K562 treated with DMSO at 1 percent for 48 hours (cell line): ENCODE data around the gene PLA2G7. TPM values are rescaled to one million over a fixed set of nuclear protein-coding genes. Genes with fewer than 3 reads are reported as not detected.

Source experiments
- total RNA-seq: library from RNA; unstranded; fragments of 300-600 nt; gene quantifications from 2 replicates; pipeline ENCODE4 v1.2.3, GENCODE V29; 2022; ENCODE audit warnings: low replicate concordance; ENCODE audit errors: extremely low read depth

PLA2G7 gene
- not detected in 2 replicates for total RNA-seq

DNA sequence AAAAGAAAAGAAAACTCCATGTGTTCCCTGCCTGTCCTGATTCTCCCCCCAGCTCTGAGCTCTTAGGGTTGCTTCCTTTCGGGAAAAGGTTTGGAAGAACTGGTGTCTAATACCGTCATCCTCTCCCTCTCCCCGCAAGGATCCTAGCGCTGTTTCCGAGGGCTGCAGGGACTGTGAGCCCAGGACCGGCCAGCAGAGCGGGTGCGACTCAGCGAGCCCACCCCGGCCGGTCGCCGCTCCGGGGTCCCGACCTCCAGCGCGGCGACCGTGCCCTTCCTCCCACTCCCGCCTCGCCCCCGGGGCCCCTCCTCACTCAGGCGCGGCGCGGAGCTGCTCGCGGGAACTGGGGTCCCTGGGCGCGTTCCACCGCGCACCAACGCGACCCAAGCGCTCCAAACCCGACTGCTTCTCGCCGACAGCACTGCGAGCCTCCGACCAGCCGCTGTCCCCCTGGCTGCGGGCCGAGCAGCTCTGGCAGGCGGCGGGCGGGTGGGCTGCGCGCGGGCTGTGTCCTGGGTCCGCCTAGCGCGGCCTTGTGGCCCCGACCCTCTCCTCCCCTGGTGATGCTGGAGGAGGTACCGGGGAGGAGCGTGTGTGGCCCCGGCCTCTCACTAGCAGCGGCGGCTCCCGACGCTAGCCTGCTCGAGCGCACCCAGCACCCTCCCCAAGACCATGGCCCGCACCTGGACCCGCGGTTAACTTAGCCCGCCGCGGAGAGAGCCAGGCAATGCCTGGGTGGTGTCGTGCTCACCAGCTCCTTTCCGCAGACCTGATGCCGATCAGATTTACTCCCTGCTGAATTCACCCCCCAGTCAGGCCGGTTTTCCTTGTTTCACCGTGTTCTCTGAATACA is at the start of gene PLA2G7:
Gene PLA2G7 (minus strand): TSS at position 509 of the 853 bp plus-strand sequence. CDS start 12,484 bp downstream, outside the sequence.

DNA sequence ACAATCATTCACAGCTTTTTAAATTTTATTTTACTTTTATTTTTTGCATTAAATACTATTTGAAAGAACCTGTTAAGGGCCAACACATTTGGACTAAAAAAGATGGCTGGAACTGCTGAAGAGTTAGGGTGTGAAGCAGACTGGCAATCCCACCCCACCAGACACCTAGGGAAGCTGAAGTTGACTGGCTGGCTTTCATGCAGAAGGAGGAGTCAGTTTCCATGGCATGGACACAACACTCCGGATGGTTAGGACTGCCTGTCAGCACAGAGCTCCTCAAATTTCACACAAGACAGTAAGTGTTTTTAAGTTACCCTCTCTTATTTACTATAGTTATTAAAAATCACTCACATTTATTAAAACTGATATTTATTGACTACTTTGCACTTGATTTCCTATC is 11.5 kb upstream of the PLA2G7 start, which contains the start of gene ANKRD66:
Gene ANKRD66 (plus strand): TSS at position 238 of the 400 bp plus-strand sequence. CDS start 5,016 bp downstream, outside the sequence.

DNA sequence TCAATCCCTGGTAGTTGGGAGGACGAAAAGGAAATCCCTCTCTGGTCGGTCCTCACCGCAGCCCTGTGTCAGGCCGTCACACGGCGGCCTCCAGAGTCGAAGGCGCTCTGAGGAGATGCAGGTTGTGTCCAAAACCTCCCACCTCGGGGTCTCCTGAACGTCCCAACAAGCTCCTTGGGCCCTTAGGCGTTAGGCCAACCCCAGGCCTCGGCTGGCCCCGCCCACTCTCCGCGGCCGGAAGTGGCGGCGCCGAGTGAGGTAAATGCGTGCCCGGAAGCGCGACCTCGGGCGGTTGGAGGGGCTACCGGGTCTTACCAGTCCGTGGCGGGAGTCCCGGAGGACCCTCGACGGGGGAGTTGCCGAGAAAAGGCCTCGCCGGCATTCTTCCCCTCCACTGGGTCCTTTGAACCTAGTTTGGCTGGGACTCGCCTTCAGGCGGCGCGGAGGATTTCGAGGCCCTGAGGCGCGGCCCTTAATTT is 47.5 kb downstream of the PLA2G7 start, which contains the start of gene TDRD6:
Gene TDRD6 (plus strand): TSS at position 267 of the 479 bp plus-strand sequence. CDS start 244 bp downstream, outside the sequence.

Other genes starting within 250 kb of the PLA2G7 start
- not detected in 2 replicates for gene RCAN2, start 243.9 kb downstream of the PLA2G7 start, total RNA-seq
- gene CYP39A1, start 82.6 kb downstream of the PLA2G7 start, total RNA-seq = not detected in 2 replicates
- gene SLC25A27, start 82.4 kb downstream of the PLA2G7 start, total RNA-seq = not detected in 2 replicates
- not detected in 2 replicates for gene TDRD6, start 47.5 kb downstream of the PLA2G7 start, total RNA-seq
- gene ANKRD66, start 11.6 kb upstream of the PLA2G7 start, total RNA-seq = not detected in 2 replicates
- gene MEP1A, start 58.0 kb upstream of the PLA2G7 start, total RNA-seq = not detected in 2 replicates
- gene ADGRF5, start 186.6 kb upstream of the PLA2G7 start, total RNA-seq = not detected in 2 replicates